Measurements from ENCODE around the gene PRR23E.

DNA sequence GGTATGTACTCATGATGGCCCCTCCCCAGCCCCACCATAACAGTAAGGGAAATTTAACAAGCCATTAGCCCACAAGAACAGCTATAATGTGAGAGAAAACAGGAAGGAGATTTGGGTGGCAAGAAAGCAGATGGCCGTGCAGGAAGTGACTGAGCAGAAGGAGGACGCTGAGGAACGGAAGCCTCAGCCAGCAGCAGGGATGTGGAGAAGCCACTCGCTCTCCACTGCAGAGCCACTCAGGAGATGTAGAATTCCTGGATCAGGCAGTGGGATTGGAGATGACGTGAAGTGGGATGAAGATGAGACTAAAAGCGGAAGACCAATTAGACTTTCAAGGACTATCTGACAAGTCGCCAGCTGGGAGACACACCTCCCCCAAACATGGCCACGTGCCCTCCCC lies 31.2 kb downstream of the PRR23E start:
- TF ChIP-seq CTCF (IDR thresholded peaks at IDR 0.05): no peak
- no peak for TF ChIP-seq EP300 (IDR thresholded peaks at IDR 0.05; ENCODE audit: borderline replicate concordance in 1 of 2, low read depth in 1 of 2, low read length in 1 of 2)
- TF ChIP-seq, protein P1, sequence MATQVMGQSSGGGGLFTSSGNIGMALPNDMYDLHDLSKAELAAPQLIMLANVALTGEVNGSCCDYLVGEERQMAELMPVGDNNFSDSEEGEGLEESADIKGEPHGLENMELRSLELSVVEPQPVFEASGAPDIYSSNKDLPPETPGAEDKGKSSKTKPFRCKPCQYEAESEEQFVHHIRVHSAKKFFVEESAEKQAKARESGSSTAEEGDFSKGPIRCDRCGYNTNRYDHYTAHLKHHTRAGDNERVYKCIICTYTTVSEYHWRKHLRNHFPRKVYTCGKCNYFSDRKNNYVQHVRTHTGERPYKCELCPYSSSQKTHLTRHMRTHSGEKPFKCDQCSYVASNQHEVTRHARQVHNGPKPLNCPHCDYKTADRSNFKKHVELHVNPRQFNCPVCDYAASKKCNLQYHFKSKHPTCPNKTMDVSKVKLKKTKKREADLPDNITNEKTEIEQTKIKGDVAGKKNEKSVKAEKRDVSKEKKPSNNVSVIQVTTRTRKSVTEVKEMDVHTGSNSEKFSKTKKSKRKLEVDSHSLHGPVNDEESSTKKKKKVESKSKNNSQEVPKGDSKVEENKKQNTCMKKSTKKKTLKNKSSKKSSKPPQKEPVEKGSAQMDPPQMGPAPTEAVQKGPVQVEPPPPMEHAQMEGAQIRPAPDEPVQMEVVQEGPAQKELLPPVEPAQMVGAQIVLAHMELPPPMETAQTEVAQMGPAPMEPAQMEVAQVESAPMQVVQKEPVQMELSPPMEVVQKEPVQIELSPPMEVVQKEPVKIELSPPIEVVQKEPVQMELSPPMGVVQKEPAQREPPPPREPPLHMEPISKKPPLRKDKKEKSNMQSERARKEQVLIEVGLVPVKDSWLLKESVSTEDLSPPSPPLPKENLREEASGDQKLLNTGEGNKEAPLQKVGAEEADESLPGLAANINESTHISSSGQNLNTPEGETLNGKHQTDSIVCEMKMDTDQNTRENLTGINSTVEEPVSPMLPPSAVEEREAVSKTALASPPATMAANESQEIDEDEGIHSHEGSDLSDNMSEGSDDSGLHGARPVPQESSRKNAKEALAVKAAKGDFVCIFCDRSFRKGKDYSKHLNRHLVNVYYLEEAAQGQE (IDR thresholded peaks at IDR 0.05; ENCODE audit: low read depth, low read length): no peak
- TF ChIP-seq, protein P2, sequence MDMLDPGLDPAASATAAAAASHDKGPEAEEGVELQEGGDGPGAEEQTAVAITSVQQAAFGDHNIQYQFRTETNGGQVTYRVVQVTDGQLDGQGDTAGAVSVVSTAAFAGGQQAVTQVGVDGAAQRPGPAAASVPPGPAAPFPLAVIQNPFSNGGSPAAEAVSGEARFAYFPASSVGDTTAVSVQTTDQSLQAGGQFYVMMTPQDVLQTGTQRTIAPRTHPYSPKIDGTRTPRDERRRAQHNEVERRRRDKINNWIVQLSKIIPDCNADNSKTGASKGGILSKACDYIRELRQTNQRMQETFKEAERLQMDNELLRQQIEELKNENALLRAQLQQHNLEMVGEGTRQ (IDR thresholded peaks at IDR 0.05; ENCODE audit: borderline replicate concordance, low read depth, low read length): no peak
- TF ChIP-seq GABPA (IDR thresholded peaks at IDR 0.05; ENCODE audit: low read depth): no peak
- TF ChIP-seq EZH2phosphoT487 (IDR thresholded peaks at IDR 0.05; ENCODE audit: borderline replicate concordance, low read depth): no peak
- no peak for TF ChIP-seq TCF12 (IDR thresholded peaks at IDR 0.05)
- TF ChIP-seq FOXJ3 (CRISPR knock-in tag; IDR thresholded peaks at IDR 0.05): no peak
- no peak for TF ChIP-seq POLR2AphosphoS5 (IDR thresholded peaks at IDR 0.05; ENCODE audit: low read depth, low read length)
- TF ChIP-seq, protein P3, sequence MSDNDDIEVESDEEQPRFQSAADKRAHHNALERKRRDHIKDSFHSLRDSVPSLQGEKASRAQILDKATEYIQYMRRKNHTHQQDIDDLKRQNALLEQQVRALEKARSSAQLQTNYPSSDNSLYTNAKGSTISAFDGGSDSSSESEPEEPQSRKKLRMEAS (IDR thresholded peaks at IDR 0.05; ENCODE audit: low read depth): no peak
- no peak for TF ChIP-seq ZBTB33 (IDR thresholded peaks at IDR 0.05; ENCODE audit: borderline replicate concordance, low read depth)
- no peak for TF ChIP-seq RXRA (IDR thresholded peaks at IDR 0.05; ENCODE audit: borderline replicate concordance, low read depth)
- no peak for TF ChIP-seq GATA2 (CRISPR knock-in tag; IDR thresholded peaks at IDR 0.05)
- no peak for TF ChIP-seq TAF1 (IDR thresholded peaks at IDR 0.05; ENCODE audit: borderline replicate concordance, low read depth, low read length)

Data from SK-N-SH (cell line).